Neural progenitor cell (in vitro differentiated cells): ENCODE measurements around the gene RSF1.

Experiments
- CTCF ChIP-seq: fragments of 200-600 bp; sonication (generic); IDR thresholded peaks from 2 replicates; pipeline ENCODE4 v1.5.1; 2017; ENCODE audit warnings: antibody characterized with exemption, mild to moderate bottlenecking
- EZH2phosphoT487 ChIP-seq: fragments of 200-600 bp; sonication (generic); IDR thresholded peaks from 2 replicates; pipeline ENCODE4 v1.6.1; 2017; ENCODE audit warnings: antibody characterized with exemption

- TF ChIP-seq CTCF (no peak), EZH2phosphoT487 (no peak)
These were observed 49.4 kb downstream of the RSF1 start for GRCh38 chr11:77771135-77771534.
